ENCODE measurements around the gene C1QL1. TPM values are rescaled to one million over a fixed set of nuclear protein-coding genes. Genes with fewer than 3 reads are reported as not detected.

The C1QL1 gene
- total RNA-seq, 1 donor from 2014 or later = 37.0 TPM

DNA sequence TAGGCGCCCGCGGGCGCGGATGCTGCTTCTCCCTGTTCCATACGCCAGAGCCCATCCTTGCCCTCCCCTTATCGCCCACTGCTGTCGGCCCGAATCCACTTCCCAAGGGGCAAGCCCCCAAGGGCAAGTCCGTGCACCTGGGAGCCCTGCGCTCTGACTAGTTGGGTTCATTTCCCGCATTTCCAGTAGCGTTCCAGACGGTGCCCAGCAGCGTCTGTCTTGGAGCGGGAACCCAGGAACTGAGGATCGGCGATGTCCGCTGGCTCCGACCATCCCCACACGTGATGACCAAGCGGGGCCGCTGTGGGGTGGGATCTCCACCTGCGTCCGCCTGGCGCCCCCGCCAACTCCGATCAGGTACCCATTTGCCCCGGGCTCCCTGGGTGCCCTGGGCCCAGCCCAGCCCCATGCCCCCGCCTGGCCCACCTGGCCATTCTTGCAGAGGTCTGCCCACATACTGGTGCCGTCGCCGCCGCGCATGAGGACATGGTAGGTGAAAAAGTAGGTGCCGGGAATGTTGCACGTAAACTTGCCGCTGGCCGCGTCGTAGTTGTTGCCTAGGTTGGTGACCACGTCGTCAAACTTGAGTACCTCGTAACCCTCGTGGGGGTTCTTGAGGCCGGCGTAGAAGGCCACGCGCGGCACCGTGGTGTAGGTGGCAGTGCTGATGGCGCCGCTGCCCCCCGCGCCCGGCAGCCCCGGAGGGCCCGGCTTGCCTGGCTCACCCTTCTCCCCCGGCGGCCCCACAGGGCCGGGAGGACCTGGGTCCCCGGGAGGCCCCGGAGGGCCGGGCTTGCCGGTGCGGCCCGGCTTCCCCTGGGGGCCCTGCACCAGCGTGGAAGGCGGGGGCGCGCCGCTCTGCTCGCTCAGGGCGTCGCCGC lies 837 bp downstream of the C1QL1 start:
- no peaks in the 10 kb centered on the region for H3K9me3 Mint-ChIP-seq (ENCODE audit: low read depth)
- H3K36me3 Mint-ChIP-seq (ENCODE audit: insufficient read depth) = no peaks in the 10 kb centered on the region
- no peak for DNase-seq (ENCODE audit: low spot score, unreplicated experiment)
- peaks cover 6% of the 10 kb centered on the region for H3K4me1 Mint-ChIP-seq (ENCODE audit: low read depth)
- peaks cover 82% of the 10 kb centered on the region for H3K27me3 Mint-ChIP-seq
- peak overlapping the region; percentile 59 for H3K4me3 Mint-ChIP-seq (ENCODE audit: low read depth)
- TF ChIP-seq, protein P1, sequence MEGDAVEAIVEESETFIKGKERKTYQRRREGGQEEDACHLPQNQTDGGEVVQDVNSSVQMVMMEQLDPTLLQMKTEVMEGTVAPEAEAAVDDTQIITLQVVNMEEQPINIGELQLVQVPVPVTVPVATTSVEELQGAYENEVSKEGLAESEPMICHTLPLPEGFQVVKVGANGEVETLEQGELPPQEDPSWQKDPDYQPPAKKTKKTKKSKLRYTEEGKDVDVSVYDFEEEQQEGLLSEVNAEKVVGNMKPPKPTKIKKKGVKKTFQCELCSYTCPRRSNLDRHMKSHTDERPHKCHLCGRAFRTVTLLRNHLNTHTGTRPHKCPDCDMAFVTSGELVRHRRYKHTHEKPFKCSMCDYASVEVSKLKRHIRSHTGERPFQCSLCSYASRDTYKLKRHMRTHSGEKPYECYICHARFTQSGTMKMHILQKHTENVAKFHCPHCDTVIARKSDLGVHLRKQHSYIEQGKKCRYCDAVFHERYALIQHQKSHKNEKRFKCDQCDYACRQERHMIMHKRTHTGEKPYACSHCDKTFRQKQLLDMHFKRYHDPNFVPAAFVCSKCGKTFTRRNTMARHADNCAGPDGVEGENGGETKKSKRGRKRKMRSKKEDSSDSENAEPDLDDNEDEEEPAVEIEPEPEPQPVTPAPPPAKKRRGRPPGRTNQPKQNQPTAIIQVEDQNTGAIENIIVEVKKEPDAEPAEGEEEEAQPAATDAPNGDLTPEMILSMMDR (IDR thresholded peaks at IDR 0.05; ENCODE audit: unreplicated experiment) = no peak
- no peak overlapping the region for H3K27ac Mint-ChIP-seq

DNA sequence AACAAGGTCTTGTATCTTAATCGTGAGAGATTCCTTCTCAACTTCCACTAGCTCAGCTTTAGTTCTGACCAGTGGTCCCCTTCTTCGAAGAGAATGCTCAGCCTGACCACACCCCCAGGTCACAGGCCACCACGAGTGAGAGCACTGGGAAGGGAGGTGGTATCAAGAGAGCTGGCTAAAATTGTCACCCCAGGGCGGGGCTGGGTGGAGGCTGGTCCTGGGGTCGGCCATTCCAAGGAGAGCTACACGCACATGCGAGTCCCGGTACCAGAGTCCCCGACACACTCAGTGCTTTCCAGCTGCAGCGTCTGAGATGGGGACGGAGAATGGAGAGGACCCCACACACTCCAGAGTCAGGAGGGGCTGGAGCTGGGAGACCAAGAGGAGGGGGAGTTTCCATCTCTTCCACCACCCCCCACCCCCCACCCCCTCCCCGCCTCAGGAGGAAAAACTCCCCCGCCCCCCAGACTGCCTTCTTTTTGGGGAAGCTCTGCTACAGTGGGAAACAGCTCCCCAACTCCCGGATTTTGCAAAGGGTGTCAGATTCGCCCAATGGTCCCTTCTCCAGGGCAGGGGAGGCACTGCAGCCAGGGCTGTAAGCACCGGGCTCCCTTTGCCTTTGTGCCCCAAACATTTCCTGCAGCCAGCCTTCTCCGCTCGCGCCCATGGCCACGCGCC lies 1.6 kb downstream of the C1QL1 start:
- no peaks in the 10 kb centered on the region for H3K9me3 Mint-ChIP-seq (ENCODE audit: low read depth)

DNA sequence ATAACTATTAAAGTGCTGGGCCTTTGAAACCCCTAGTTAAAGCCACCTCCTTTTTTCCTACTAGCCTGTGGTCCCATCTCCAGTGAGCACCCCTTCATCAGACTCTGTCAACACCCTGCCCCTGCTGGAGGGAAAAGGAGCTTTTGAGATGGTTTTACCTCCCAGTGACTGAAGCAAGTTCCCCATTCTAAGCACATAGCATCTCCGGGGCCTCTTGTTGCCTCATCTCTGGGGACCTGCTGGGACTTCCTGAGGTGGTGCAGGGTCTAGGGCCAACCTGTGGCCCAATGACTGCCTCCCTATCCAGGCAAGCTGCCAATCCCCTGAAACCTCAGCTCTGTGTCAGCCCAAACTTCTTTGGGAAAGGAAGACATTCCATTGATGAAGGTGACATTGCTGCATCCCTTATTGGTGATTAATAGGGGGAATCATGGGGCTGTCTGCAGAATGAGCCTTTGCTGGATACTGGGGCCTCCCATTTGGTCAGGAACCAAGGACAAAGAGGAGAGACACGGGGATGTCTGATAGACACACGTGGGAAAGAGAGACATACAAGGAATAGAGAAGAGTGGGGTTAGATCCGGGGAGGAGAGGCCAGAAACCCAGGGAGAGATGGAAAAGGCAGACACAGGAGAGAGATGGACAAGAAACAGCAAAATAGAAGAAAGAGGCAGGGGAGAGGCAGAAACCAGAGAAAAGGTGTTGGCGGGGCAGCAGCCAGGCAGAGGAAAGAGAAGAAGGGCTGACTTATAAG lies 2.4 kb downstream of the C1QL1 start:
- Mint-ChIP-seq H3K27ac (no peak overlapping the region), H3K9me3 (ENCODE audit: low read depth) (no peaks in the 10 kb centered on the region), H3K4me1 (ENCODE audit: low read depth) (peaks cover 6% of the 10 kb centered on the region), H3K27me3 (peaks cover 67% of the 10 kb centered on the region), H3K36me3 (ENCODE audit: insufficient read depth) (no peaks in the 10 kb centered on the region), H3K4me3 (ENCODE audit: low read depth) (peak overlapping the region; percentile 4)
- TF ChIP-seq, protein P1 (IDR thresholded peaks at IDR 0.05; ENCODE audit: unreplicated experiment) = no peak
- DNase-seq (ENCODE audit: low spot score, unreplicated experiment) = no peak

More for the DNA sequence above, 1.6 kb downstream of the C1QL1 start:
- peaks cover 74% of the 10 kb centered on the region for H3K27me3 Mint-ChIP-seq
- DNase-seq (ENCODE audit: low spot score, unreplicated experiment) = no peak
- H3K4me3 Mint-ChIP-seq (ENCODE audit: low read depth) = peak overlapping the region; percentile 59
- no peaks in the 10 kb centered on the region for H3K36me3 Mint-ChIP-seq (ENCODE audit: insufficient read depth)
- TF ChIP-seq, protein P1 (IDR thresholded peaks at IDR 0.05; ENCODE audit: unreplicated experiment) = no peak
- no peak overlapping the region for H3K27ac Mint-ChIP-seq
- H3K4me1 Mint-ChIP-seq (ENCODE audit: low read depth) = peaks cover 6% of the 10 kb centered on the region

DNA sequence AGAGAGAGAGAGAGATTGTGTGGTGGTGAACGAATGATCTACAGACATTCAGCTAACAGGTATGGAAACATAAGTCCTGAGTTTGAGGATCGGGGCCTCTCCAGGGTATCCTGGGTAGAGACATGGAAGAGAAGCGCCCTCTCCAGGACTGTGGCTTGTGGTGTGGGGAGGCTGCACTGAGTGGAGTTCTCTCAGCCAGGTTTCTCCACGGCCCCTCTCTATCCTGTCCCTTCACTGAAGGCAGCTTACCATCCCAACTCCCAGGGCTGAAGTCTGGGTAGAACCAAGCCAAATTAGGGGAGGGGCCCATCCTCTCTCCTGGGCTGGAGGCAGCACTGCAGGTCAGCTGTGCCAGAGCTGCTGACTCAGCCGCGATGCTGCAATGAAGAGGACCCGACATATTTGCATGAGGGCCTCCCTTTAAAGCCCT lies 6.2 kb downstream of the C1QL1 start:
- H3K36me3 Mint-ChIP-seq (ENCODE audit: insufficient read depth) = no peaks in the 10 kb centered on the region
- H3K27me3 Mint-ChIP-seq = peaks cover 46% of the 10 kb centered on the region
- DNase-seq (ENCODE audit: low spot score, unreplicated experiment) = no peak
- no peak overlapping the region for H3K27ac Mint-ChIP-seq
- H3K4me3 Mint-ChIP-seq (ENCODE audit: low read depth) = no peak overlapping the region
- H3K4me1 Mint-ChIP-seq (ENCODE audit: low read depth) = peaks cover 1% of the 10 kb centered on the region
- TF ChIP-seq, protein P1 (IDR thresholded peaks at IDR 0.05; ENCODE audit: unreplicated experiment) = no peak
- no peaks in the 10 kb centered on the region for H3K9me3 Mint-ChIP-seq (ENCODE audit: low read depth)

DNA sequence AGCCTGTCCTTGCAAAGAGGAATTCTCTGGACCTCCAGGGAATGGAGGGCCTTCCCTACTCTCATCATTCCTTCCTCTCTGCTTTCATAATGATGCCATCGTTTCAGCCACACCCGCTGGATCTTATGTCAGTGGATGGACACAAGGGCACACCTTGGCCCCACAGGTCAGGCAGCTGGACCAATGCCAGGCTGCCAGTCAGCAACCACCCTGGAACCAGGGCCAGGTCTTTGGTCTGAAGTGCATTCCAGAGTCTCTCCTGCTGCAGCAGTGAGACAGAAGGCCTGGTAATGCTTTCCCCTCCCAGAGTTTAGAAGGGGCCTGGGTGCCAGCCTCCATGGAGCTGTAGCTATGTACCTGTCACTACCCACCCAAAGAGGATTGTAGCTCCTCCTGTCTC lies 7.4 kb downstream of the C1QL1 start:
- H3K4me1 Mint-ChIP-seq (ENCODE audit: low read depth) = no peaks in the 10 kb centered on the region
- TF ChIP-seq, protein P1 (IDR thresholded peaks at IDR 0.05; ENCODE audit: unreplicated experiment) = no peak
- no peak overlapping the region for H3K27ac Mint-ChIP-seq

More for the DNA sequence above, 7.4 kb downstream of the C1QL1 start:
- no peaks in the 10 kb centered on the region for H3K36me3 Mint-ChIP-seq (ENCODE audit: insufficient read depth)
- no peak for DNase-seq (ENCODE audit: low spot score, unreplicated experiment)
- no peak overlapping the region for H3K4me3 Mint-ChIP-seq (ENCODE audit: low read depth)
- H3K27me3 Mint-ChIP-seq = peaks cover 39% of the 10 kb centered on the region
- H3K9me3 Mint-ChIP-seq (ENCODE audit: low read depth) = no peaks in the 10 kb centered on the region
